Left forelimb (tissue), 1 donor: ENCODE measurements around the gene TLN1.

Experiments
- DNase-seq: peaks from one replicate; pipeline ENCODE4 v3.0.0-alpha.2; 2018; ENCODE audit warnings: low spot score

Gene TLN1

GRCh38 chr9:35686222-35687203 lies 45.5 kb downstream of the TLN1 start:
- no peak for DNase-seq

- DNase-seq = no peak
These were observed 46.5 kb downstream of the TLN1 start for GRCh38 chr9:35685506-35685905.

- no peak for DNase-seq
These were observed 47.1 kb downstream of the TLN1 start for GRCh38 chr9:35684921-35685320.

GRCh38 chr9:35683323-35683722 lies 48.7 kb downstream of the TLN1 start:
- DNase-seq = no peak

- DNase-seq = no peak
These were observed 49.3 kb downstream of the TLN1 start for GRCh38 chr9:35682520-35683315.

GRCh38 chr9:35682051-35682450 lies 49.9 kb downstream of the TLN1 start:
- DNase-seq = no peak

GRCh38 chr9:35681341-35682002 lies 50.5 kb downstream of the TLN1 start:
- DNase-seq = no peak

- no peak for DNase-seq
These were observed 51.5 kb downstream of the TLN1 start for GRCh38 chr9:35680331-35681105.

- no peak for DNase-seq
These were observed 52.1 kb downstream of the TLN1 start for GRCh38 chr9:35679766-35680330.

GRCh38 chr9:35679091-35679490 lies 52.9 kb downstream of the TLN1 start:
- DNase-seq = no peak

GRCh38 chr9:35675732-35676392 lies 56.1 kb downstream of the TLN1 start:
- DNase-seq = peak; percentile 83

GRCh38 chr9:35675204-35675603 lies 56.8 kb downstream of the TLN1 start:
- no peak for DNase-seq

GRCh38 chr9:35674025-35674361 lies 58.0 kb downstream of the TLN1 start:
- DNase-seq = peak; percentile 64

- peak; percentile 64 for DNase-seq
These were observed 58.6 kb downstream of the TLN1 start, which contains the start of gene CA9 for GRCh38 chr9:35673132-35674024. CA9 (plus strand) TSS chr9:35673928; CDS start chr9:35673960, 32 bp downstream.

- no peak for DNase-seq
These were observed 62.5 kb downstream of the TLN1 start for GRCh38 chr9:35669331-35670145.

- no peak for DNase-seq
These were observed 64.1 kb downstream of the TLN1 start for GRCh38 chr9:35667939-35668338.

- no peak for DNase-seq
These were observed 65.4 kb downstream of the TLN1 start for GRCh38 chr9:35666549-35666948.

GRCh38 chr9:35666045-35666444 lies 66.0 kb downstream of the TLN1 start:
- DNase-seq = no peak

GRCh38 chr9:35665471-35665818 lies 66.5 kb downstream of the TLN1 start:
- no peak for DNase-seq
